ENCODE measurements around the gene TECPR2.
"Not testable (repeated sequence)": the region's sequence is repeated elsewhere in the genome, so short reads cannot be mapped to it uniquely, and the experiment has no call there.

The TECPR2 gene, protein sequence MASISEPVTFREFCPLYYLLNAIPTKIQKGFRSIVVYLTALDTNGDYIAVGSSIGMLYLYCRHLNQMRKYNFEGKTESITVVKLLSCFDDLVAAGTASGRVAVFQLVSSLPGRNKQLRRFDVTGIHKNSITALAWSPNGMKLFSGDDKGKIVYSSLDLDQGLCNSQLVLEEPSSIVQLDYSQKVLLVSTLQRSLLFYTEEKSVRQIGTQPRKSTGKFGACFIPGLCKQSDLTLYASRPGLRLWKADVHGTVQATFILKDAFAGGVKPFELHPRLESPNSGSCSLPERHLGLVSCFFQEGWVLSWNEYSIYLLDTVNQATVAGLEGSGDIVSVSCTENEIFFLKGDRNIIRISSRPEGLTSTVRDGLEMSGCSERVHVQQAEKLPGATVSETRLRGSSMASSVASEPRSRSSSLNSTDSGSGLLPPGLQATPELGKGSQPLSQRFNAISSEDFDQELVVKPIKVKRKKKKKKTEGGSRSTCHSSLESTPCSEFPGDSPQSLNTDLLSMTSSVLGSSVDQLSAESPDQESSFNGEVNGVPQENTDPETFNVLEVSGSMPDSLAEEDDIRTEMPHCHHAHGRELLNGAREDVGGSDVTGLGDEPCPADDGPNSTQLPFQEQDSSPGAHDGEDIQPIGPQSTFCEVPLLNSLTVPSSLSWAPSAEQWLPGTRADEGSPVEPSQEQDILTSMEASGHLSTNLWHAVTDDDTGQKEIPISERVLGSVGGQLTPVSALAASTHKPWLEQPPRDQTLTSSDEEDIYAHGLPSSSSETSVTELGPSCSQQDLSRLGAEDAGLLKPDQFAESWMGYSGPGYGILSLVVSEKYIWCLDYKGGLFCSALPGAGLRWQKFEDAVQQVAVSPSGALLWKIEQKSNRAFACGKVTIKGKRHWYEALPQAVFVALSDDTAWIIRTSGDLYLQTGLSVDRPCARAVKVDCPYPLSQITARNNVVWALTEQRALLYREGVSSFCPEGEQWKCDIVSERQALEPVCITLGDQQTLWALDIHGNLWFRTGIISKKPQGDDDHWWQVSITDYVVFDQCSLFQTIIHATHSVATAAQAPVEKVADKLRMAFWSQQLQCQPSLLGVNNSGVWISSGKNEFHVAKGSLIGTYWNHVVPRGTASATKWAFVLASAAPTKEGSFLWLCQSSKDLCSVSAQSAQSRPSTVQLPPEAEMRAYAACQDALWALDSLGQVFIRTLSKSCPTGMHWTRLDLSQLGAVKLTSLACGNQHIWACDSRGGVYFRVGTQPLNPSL (N-terminal part only)
- total RNA-seq: 27.8 reads per million, percentile 54 among the genes with 10 or more reads in this experiment

DNA sequence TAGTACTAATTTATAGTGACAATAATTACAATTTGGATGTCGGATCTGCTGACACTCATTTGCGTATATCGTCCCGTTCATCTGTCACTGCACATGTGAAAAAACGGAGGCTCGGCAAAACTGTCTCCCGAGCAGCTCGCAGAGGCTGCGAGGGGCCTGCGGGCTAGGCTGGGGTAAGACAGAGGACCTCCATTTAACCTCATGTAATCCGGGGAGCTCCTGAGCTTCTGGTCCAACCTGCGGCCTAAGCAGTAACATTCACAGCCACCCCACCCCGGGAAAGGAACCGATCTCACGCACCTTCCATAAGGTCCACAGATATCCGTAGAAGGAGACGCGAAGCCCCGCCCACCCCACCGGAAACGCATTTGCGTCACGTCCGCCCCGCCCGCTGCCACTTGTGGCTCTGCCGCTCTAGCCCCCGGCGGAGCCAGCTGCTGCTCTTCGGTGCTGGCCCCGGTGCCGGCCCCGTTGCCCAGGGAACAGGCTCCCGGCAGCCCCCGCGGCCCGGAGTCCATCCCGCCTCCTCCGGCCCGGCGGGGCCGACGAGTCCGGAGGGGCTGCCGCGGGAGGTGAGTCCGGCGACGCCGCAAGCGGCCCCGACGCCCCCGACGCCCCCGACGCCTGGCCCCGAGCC lies at the start of gene TECPR2, which contains the start of gene CINP:
TSS of gene TECPR2 (plus strand) at position 397 of the 637 bp plus-strand sequence. CDS start 13,781 bp downstream, outside the sequence.
TSS of gene CINP (minus strand) at position 346 of the 637 bp plus-strand sequence. CDS start at position 307, 39 bp downstream.
- peak; percentile 95 for DNase-seq

DNA sequence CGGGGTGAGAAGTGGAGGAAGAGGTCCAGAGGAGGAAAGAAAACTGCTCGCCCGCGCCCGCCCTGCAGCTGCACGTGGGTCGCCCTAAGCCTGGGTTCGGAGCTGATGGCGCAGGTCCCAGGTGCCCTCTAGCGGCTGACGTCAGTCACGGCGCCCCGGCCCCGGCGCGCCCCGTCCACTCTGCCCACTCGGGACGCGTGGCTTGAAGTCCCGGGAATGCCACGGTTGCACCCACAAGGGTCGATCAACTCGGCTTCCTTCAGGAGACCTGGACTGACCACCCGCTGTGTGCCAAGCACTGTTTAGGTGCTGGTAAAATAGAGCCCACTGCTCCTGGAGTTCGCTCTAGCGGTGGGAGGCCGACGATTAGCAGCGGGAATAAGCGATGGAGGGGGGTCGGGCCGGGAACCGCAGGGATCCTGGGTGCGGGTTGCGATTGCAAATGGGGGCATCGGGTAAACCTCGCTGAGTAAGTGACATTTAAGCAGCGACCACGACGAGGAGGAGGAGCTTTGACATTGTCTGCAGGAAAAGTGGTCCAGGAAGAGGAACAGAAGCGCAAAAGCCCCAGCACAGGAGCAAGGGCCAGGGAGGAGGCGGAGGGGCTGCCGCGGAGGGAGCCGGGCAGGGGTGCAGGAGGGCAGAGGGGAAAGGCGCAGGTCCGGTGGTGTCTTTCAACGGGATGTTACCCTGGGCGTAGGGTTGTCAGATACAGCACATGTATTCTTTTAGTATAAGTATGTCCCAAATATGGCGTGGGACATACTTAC lies 48.3 kb upstream of the TECPR2 start:
- peak; percentile 73 for DNase-seq

DNA sequence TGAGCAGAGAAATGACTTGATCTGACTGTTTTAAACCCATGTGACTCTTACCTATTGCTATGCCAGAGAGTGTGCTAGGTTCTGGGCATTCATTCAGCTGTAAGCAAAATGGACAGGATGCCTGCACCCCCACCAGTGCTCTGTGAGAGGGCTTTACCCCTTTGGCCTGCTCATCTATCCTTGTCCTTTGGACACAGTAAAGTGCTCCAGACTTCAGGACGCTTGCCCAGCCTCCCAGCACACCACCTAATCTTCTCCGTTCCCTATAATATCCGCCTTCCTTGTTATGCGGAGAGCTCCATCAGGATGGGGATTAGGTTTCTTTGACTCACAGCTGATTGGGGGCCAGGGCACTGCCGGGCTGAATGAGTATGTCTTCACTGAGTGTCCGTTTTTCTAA lies 47.6 kb upstream of the TECPR2 start:
- DNase-seq: no peak

DNA sequence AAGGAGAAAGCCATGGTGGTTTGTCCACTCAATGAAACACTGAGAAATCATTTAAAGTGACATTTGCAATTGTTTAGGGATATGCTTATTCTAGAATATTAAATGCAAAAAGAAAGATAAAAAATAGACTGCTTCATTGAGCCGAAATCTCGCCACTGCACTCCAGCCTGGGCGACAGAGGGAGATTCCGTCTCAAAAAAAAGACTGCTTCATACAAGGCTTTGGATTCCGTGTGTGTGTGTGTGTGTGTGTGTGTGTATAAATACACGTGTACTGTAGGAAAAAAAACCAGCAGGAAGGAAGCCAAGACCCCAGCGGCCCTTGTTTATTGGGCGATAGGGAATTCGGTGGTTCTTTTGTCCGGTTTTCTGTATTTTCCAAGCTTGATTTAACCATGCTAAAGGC lies 46.4 kb upstream of the TECPR2 start:
- DNase-seq: peak; percentile 23

DNA sequence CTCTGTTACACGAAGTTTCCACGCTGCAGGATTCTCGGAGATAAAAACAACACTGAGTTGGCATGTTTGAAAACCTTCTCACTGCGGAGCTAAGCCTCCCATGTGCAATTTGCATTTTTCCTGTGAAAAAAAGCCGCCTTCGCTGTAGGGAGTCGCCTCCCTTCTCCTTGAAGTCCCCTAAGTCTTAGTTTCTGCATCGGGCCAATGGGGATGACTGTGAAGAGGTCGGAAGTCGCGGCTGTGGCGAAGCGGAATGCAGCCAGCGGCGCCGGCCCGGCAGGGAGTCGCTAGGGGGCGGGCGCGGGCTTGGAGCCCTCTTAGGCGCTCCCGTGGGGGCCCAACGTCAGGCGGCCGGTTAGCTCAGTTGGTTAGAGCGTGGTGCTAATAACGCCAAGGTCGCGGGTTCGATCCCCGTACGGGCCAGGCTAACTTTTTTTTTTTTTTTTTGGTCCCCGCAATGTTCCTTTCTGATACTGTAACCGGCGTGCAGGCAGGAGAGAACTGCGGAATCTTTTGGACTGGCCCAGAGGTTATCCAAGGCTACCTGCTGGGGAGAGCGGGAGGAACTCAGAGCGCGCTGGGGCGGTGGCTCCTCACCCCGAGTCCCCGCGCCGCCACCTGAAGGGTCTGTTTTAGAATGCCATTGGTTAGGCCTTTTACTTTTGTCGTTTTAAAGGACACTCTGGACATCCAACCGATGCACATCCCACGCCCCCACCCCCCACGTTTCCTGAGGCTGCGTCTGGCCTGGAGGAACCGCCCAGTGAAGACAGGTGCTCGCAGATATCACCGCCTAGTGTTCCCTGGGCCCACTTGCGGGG lies 45.8 kb upstream of the TECPR2 start:
- peak; percentile 90 for DNase-seq

DNA sequence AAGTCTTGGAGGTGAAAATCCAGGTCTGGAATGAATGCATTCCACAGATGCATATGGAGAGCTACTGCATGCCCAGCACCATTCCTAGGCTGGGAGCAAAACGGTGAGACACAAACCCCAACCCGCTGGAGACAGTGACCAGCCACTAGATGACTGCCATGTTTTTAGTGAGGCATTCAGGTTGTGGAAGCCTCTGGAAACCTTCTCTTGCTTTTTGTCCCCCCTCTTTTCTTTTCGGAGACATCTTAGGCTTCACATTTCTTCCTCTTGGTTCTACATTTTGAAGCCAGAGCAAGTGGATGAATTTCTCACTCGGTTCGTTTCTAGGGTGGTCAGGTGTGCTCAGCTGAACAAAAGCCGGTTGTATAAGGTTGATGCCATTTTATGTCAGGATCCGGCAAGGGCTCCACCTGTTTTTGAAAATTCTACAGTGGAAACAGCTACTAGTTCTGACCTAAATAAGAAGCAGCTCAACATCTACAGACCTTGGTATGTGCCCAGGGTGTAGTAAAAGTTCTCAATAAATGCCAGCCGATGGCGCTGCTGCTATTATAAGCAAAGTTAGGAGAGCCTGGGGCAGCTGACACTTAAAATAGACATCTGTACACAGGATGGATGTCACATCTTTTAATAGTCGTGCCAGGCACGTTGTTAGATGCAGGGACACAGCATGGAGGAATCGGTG lies 45.0 kb upstream of the TECPR2 start:
- no peak for DNase-seq

DNA sequence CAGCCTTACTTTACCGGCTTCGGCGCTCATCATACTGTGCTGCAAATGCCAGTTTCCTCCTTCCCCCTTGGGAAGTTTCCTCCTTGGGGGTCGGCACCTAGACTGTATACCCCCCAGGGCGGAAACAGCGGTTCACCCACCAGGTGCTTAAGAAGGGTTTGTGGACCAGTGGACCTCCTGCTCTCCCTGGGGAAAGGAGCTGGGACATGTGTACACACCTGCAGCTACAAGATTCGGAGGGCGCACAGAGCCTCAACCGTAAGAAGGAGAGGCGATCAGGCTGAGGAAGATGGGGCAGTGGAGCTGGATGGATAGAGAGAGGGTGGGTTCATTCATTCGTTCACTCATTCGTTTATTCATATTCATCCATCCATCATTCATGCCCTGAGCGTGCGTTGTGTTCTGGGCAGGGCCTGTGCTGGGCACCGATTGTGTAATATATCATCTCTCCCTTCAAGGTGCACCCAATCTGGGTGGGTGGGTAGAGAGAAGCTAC lies 43.9 kb upstream of the TECPR2 start:
- DNase-seq: no peak

DNA sequence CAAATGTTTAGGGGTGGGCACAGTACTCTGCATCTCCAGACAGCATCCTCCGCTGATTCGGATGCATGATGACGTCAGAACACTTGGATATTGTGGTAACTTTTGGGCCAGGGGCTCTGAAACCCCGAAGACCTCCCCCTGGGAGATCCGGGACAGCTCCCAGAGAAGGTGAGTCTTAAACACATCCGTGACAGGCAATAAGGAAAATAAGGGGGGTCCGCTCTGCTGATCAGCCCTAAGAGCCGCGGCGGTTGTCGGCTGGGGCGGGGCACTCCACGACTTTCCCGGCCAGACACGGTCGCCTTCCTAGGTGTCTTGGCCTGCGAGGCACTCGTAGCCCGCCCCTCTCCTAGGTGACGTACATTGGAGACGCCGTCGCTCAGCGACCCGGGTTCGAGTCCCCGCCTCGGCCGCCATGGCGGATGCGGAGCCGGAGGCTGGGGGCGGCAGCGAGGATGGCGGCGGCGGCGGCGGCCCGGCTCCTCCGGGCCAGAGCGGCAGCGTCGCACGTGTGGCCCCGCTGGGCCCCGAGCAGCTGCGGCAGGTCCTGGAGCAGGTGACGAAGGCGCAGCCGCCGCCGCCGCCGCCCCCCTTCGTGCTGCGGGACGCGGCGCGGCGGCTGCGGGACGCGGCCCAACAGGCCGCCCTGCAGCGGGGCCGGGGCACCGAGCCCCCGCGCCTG lies 43.2 kb upstream of the TECPR2 start, which contains the start of gene ZNF839:
TSS of gene ZNF839 (plus strand) at position 396 of the 682 bp plus-strand sequence. CDS start at position 416, 20 bp downstream.
- peak; percentile 89 for DNase-seq

DNA sequence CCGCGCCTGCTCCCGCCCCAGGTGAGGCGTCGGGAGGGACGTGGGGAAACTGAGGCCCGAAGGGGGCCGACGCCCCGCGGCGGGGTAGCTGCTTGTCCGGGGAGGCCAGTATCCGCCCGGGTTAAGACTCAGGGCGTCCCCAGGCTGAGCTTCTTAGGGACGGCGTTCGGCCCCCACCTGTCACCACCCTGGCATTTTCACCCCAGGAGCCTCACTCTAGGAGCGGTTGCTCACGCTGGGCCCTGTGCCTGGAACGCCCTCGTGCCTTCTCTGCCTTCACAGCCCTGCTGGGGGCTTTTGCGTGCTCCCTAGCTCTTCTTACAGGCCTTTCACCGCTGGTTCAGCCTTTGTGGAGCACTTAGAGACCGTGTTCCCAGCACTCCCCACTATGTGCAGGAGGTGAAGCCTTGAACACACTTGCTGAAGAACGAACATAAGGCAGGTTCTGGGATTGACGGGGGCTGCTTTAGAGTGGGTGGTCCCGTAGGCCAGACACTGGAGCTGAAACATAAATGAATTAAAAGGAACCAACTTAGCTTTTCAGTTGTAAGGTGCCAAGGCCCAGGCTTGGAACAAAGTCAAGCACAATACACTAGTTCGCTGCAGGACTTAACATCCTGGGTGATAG lies 42.6 kb upstream of the TECPR2 start:
- DNase-seq: peak; percentile 33

DNA sequence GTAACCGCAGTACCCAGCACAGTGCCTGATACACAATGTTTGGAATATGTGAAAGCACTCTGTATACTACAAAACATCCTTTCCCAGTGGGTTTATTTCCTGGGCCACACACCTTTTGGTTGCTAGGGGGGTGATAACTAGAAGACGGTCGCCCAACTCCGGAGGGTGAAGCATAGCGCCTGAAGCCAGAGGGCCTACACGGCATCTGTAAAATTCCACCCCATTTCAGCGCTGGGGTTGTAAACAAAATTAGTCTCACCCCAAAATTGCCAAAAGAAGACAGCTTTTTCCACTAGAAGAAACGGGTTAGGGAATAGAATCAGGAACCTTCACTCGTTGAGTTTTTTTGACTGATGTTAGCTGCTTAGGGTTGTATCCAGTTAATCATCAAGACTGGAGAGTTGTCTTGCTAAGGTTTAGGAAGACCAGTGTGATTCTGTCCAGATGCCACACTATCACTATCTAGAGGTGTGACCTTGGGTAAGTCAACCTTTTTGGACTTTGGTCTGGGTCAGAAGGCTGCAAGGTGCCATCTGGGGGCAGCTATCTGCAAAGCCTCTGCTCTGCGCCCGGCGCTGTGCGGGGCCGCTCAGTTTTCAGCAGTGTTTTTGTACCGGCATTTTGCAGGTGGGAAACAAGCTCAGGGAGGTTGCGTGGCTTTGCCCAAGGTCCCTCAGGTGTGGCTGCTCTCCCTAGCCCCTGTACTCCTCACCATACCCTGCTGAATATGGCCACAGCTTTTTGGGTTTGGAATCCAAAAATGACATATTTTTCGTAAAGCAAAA lies 41.9 kb upstream of the TECPR2 start:
- no peak for DNase-seq

DNA sequence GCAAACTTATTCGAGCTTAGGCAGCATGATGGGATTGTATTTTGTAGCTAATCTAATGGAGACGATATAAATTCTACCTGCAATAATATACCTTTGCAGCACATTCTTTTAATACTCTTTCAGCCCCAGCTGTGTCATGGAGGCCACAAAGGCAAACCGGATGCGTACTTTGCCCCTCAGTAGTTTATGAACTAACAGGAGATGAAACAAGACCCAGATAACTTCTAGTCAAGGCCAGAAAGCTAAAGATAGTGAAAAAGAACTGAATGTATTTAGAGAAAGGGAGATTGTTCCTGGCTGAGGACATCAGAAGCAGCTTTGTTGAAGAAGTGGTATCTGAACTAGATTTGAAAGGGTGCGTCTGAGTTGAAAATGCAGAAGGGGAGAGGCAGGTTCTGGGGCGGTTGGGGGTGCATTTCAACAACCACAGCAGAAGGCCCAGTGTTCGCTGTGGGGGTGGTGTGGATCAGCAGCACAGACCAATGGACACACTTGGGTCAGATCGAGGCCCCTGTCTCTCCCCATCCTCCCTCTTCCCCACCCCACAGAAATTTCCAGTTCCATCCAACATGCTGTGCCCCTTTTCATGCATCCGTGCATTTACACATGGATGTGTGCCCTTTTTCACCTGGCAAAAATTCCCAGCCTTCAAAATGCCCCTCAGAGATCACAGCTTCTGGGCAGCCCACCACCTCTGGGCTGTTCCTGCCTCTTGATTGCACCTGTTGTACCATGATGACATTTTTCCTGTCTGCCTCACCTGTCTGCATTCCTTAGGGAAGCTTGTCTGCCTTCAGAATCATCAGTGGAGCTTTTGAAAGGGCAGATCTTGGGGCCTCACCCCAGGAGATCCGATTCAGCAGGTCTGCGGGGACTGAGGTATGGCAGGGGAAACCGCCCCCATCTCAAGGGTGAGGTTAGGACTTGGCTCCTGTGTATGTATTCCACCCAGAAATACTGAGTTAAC lies 41.0 kb upstream of the TECPR2 start:
- no peak for DNase-seq

DNA sequence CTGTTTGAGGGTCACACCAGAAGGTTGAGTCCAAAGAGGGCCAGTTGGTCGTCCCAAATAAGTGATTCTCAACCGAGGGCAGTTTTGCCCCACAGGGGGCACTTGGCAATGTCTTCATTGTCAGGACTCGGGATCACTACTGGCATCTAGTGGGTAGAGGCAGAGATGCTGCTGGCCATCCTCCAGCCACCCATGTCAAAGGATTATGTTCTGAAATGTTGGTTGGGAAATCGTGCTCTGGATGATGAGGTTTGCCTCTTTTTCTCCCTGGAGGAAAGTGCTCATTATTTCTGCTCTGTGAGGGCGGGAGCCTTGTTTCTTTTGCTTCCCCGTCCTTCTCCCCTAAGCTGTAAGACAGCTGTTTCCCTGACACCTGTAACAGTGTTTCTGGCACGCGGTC lies 39.6 kb upstream of the TECPR2 start:
- no peak for DNase-seq

DNA sequence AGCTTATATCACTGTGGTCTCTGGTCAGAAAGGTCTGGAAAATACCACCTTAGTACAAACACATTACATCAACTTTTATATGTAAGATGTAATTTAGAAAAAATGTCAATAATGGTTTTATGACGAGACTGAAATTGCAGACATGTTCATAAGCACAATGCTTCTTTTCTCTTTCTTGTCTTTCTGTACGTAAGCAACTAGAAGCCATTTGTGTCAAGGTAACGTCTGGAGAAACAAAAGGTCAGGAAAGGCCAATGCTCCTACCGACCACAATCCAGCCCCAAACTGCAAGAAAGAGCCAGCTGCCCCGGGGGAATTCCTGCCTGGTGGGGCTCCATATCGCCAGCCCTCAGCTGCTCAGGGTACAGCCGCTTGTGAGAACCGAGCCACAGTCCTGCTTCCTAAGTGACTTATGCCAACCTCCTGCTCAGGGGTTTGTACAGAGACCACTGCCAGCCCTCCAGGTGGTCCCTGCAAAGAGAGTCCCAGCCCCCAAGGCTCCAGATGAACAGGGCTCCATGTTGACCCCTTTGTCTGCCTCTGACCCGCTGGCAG lies 36.9 kb upstream of the TECPR2 start:
- no peak for DNase-seq

DNA sequence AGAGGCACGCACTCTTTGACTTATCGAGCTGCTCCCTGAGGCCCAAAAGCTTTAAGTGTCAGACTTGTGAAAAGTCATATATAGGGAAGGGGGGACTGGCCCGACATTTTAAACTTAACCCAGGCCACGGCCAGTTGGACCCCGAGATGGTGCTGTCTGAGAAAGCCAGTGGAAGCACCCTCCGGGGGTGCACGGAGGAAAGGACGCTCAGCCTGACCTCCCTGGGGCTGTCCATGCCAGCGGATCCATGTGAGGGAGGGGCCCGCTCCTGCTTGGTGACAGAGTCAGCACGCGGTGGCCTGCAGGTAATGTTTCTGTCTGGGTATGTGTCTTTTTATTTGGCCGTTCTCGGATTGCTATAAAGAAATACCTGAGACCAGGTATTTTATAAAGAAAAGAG lies 36.2 kb upstream of the TECPR2 start:
- no peak for DNase-seq

DNA sequence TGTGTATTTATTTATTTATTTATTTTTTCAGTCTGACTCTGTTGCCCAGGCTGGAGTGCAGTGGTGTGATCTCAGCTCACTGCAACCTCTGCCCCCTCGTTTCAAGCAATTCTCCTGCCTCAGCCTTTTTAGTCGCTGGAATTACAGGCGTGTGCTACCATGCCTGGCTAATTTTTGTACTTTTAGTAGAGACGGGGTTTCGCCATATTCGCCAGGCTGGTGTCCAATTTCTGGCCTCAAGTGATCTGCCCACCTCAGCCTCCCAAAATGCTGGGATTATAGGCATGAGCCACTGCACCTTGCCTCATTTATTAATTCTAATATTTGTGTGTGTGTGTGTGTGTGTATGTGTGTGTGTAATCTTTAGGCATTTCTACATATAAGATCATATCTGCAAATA lies 33.4 kb upstream of the TECPR2 start:
- DNase-seq: not testable (repeated sequence)

DNA sequence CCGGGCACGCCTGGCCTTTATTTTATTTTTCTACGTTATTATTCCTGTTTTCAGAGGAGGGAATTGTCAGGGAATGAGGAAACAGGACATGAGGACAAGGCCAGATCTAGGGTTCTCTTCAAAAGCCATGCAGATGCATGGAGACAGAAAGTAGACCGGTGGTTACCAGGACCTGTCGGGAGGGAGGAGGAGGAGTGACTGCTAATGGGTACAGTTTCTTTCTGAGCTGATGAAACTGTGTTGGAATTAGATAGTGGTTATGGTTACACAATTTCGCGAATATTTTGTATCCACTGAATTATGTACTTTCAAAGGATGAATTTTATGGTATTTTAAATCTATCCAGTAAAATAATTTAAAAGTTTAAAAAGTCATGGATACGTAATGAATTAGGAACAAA lies 31.9 kb upstream of the TECPR2 start:
- no peak for DNase-seq

Data from effector CD4-positive, alpha-beta T cell (primary cell).